ENCODE data around the gene TERT.
"Not testable (repeated sequence)": the region's sequence is repeated elsewhere in the genome, so short reads cannot be mapped to it uniquely, and the experiment has no call there.

TERT gene

GRCh38 chr5:1240496-1241260 lies 54.2 kb downstream of the TERT start:
- no peak for DNase-seq (ENCODE audit: low read depth in 2 of 2)

- no peak for DNase-seq (ENCODE audit: low read depth in 2 of 2)
Measured at GRCh38 chr5:1239505-1240251, 55.2 kb downstream of the TERT start.

GRCh38 chr5:1235838-1236237 lies 59.0 kb downstream of the TERT start:
- no peak for DNase-seq (ENCODE audit: low read depth in 2 of 2)

GRCh38 chr5:1235379-1235778 lies 59.5 kb downstream of the TERT start:
- DNase-seq (ENCODE audit: low read depth in 2 of 2): no peak

GRCh38 chr5:1232780-1233179 lies 62.1 kb downstream of the TERT start:
- DNase-seq (ENCODE audit: low read depth in 2 of 2): no peak

GRCh38 chr5:1231354-1231905 lies 63.4 kb downstream of the TERT start:
- DNase-seq (ENCODE audit: low read depth in 2 of 2): no peak

GRCh38 chr5:1230551-1230950 lies 64.3 kb downstream of the TERT start:
- no peak for DNase-seq (ENCODE audit: low read depth in 2 of 2)

- DNase-seq (ENCODE audit: low read depth in 2 of 2): no peak
Measured at GRCh38 chr5:1229822-1230221, 65.0 kb downstream of the TERT start.

GRCh38 chr5:1229023-1229422 lies 65.8 kb downstream of the TERT start:
- not testable (repeated sequence) for DNase-seq (ENCODE audit: low read depth in 2 of 2)

- no peak for DNase-seq (ENCODE audit: low read depth in 2 of 2)
Measured at GRCh38 chr5:1228120-1228519, 66.7 kb downstream of the TERT start.

GRCh38 chr5:1227667-1228066 lies 67.2 kb downstream of the TERT start:
- no peak for DNase-seq (ENCODE audit: low read depth in 2 of 2)

GRCh38 chr5:1226839-1227581 lies 67.9 kb downstream of the TERT start:
- DNase-seq (ENCODE audit: low read depth in 2 of 2): no peak

- DNase-seq (ENCODE audit: low read depth in 2 of 2): no peak
Measured at GRCh38 chr5:1226231-1226630, 68.6 kb downstream of the TERT start.

GRCh38 chr5:1225081-1225480 lies 69.8 kb downstream of the TERT start, which contains the start of gene SLC6A18:
TSS of gene SLC6A18 (plus strand) at chr5:1225381. CDS start at chr5:1225478, 97 bp downstream.
- DNase-seq (ENCODE audit: low read depth in 2 of 2): no peak

- no peak for DNase-seq (ENCODE audit: low read depth in 2 of 2)
Measured at GRCh38 chr5:1224631-1225030, 70.2 kb downstream of the TERT start.

GRCh38 chr5:1223278-1223670 lies 71.6 kb downstream of the TERT start:
- no peak for DNase-seq (ENCODE audit: low read depth in 2 of 2)

- DNase-seq (ENCODE audit: low read depth in 2 of 2): no peak
Measured at GRCh38 chr5:1222621-1223277, 72.1 kb downstream of the TERT start.

- no peak for DNase-seq (ENCODE audit: low read depth in 2 of 2)
Measured at GRCh38 chr5:1222147-1222546, 72.7 kb downstream of the TERT start.

GRCh38 chr5:1221721-1222120 lies 73.1 kb downstream of the TERT start:
- no peak for DNase-seq (ENCODE audit: low read depth in 2 of 2)

GRCh38 chr5:1220831-1221230 lies 74.0 kb downstream of the TERT start:
- no peak for DNase-seq (ENCODE audit: low read depth in 2 of 2)

GRCh38 chr5:1220351-1220750 lies 74.5 kb downstream of the TERT start:
- DNase-seq (ENCODE audit: low read depth in 2 of 2): no peak

GRCh38 chr5:1219768-1220100 lies 75.1 kb downstream of the TERT start:
- no peak for DNase-seq (ENCODE audit: low read depth in 2 of 2)
